Stimulated activated CD4-positive, alpha-beta T cell treated with anti-CD3 and anti-CD28 coated beads, Interleukin-2, amount 100 ng/mL, for 4 hours (primary cell): ENCODE results near the gene HES3.
"Not testable (repeated sequence)": the region's sequence is repeated elsewhere in the genome, so short reads cannot be mapped to it uniquely, and the experiment has no call there.

Experiments used
- DNase-seq: peaks from one replicate; pipeline ENCODE4 v3.0.0-alpha.2; 2020; ENCODE audit warnings: low read depth

Gene HES3

GRCh38 chr1:6219641-6220040 is 24.3 kb upstream of the HES3 start:
- not testable (repeated sequence) for DNase-seq

- no peak for DNase-seq
Observed at GRCh38 chr1:6220236-6220635, 23.7 kb upstream of the HES3 start.

- no peak for DNase-seq
Observed at GRCh38 chr1:6221210-6221784, 22.7 kb upstream of the HES3 start.

GRCh38 chr1:6222636-6223035 is 21.3 kb upstream of the HES3 start:
- DNase-seq = no peak

GRCh38 chr1:6223617-6224016 is 20.4 kb upstream of the HES3 start:
- DNase-seq = no peak

GRCh38 chr1:6224718-6225117 is 19.3 kb upstream of the HES3 start:
- no peak for DNase-seq

GRCh38 chr1:6225651-6226050 is 18.3 kb upstream of the HES3 start:
- DNase-seq = no peak

- DNase-seq = no peak
Observed at GRCh38 chr1:6233376-6233775, 10.6 kb upstream of the HES3 start.

GRCh38 chr1:6234502-6235295 is 9.3 kb upstream of the HES3 start:
- DNase-seq = no peak

GRCh38 chr1:6235296-6235677 is 8.7 kb upstream of the HES3 start:
- DNase-seq = peak; percentile 16

- no peak for DNase-seq
Observed at GRCh38 chr1:6237093-6237492, 6.9 kb upstream of the HES3 start.

GRCh38 chr1:6239213-6239752 is 4.7 kb upstream of the HES3 start:
- DNase-seq = no peak

- DNase-seq = no peak
Observed at GRCh38 chr1:6239950-6240768, 3.8 kb upstream of the HES3 start.

- DNase-seq = no peak
Observed at GRCh38 chr1:6241107-6241886, 2.7 kb upstream of the HES3 start.

- DNase-seq = no peak
Observed at GRCh38 chr1:6241887-6242740, 1.9 kb upstream of the HES3 start.

- no peak for DNase-seq
Observed at GRCh38 chr1:6243053-6243834, 735 bp upstream of the HES3 start.

- no peak for DNase-seq
Observed at GRCh38 chr1:6244401-6245049, 546 bp downstream of the HES3 start.

- peak; percentile 62 for DNase-seq
Observed at GRCh38 chr1:6245086-6245868, 1.3 kb downstream of the HES3 start.
